ENCODE results near the gene ATXN2L. TPM values are rescaled to one million over a fixed set of nuclear protein-coding genes. Genes with fewer than 3 reads are reported as not detected.

ATXN2L gene
- total RNA-seq, 1 experiment from 2014 or later = 309 TPM

- Histone ChIP-seq H2BK12ac (ENCODE audit: insufficient read length, low read depth, low read length) (no peak overlapping the region), H3K23ac (ENCODE audit: insufficient read length, low read depth, low read length) (no peak overlapping the region), H3K23me2 (ENCODE audit: insufficient read length, low read depth, low read length, poor library complexity, severe bottlenecking) (no peaks in the 10 kb centered on the region), H4K91ac (ENCODE audit: insufficient read length, low read depth, low read length) (no peak overlapping the region), H3K4me2 (ENCODE audit: insufficient read depth, insufficient read length, low read length) (no peak overlapping the region), H3K14ac (ENCODE audit: insufficient read depth, low read length) (no peak overlapping the region), H3K9ac (ENCODE audit: extremely low read depth, insufficient read length, low read length) (no peak overlapping the region), H3K4ac (ENCODE audit: low read depth, low read length) (no peak overlapping the region), H3K4me1 (ENCODE audit: insufficient read depth, low read length) (no peaks in the 10 kb centered on the region), H2BK15ac (ENCODE audit: low read depth, low read length) (no peak overlapping the region), H3T11ph (ENCODE audit: low read length) (no peak overlapping the region), H3K18ac (ENCODE audit: insufficient read length, low read depth, low read length) (no peak overlapping the region), H2AK5ac (ENCODE audit: insufficient read length, low read length) (no peak overlapping the region), H4K20me1 (ENCODE audit: control insufficient read depth, insufficient read depth, insufficient read length) (peaks cover 5% of the 10 kb centered on the region), H3K27ac (ENCODE audit: insufficient read length, low read depth, low read length) (no peak overlapping the region), H4K8ac (replicated peaks; ENCODE audit: insufficient read length, low read depth, low read length) (no peak overlapping the region), H3K9me3 (ENCODE audit: control insufficient read depth, low read depth, low read length) (no peaks in the 10 kb centered on the region), H3K27me3 (ENCODE audit: insufficient read depth, low read length) (no peaks in the 10 kb centered on the region), H3K56ac (ENCODE audit: insufficient read length, low read depth, low read length) (no peak overlapping the region), H3K79me2 (ENCODE audit: insufficient read depth, low read length) (no peaks in the 10 kb centered on the region), H4K5ac (ENCODE audit: insufficient read length, low read depth, low read length) (no peak overlapping the region), H2BK5ac (ENCODE audit: insufficient read length, low read length) (no peak overlapping the region), H3K79me1 (ENCODE audit: insufficient read depth, low read depth, low read length, poor library complexity, severe bottlenecking) (no peaks in the 10 kb centered on the region), H2BK20ac (ENCODE audit: low read depth, low read length, poor library complexity, severe bottlenecking) (no peak overlapping the region), H2BK120ac (ENCODE audit: low read depth, low read length, poor library complexity, severe bottlenecking) (no peak overlapping the region), H2AFZ (ENCODE audit: low read length) (no peak overlapping the region)
- no peak overlapping the region for H3K27ac Mint-ChIP-seq
- DNase-seq = no peak
- no peaks in the 10 kb centered on the region for H3K27me3 Mint-ChIP-seq (ENCODE audit: low read depth)
- H3K4me1 Mint-ChIP-seq = peaks cover 9 to 25% of the 10 kb centered on the region in 2 experiments
- no peaks in the 10 kb centered on the region; a peak in 2 of 5 replicates for H3K9me3 Mint-ChIP-seq
- peaks cover 14 to 53% (median 44%) of the 10 kb centered on the region in 3 experiments; a peak in 6 of 7 replicates for H3K36me3 Mint-ChIP-seq (ENCODE audit: insufficient read depth in 1 of 3, low read depth in 3 of 3)
- H3K4me3 Mint-ChIP-seq = no peak overlapping the region
- WGBS (ENCODE audit: extremely low coverage, insufficient read length, low lambda C conversion rate) = no CpG with 5 or more reads among the region's 15 CpGs
- TF ChIP-seq CTCF (conservative IDR thresholded peaks at IDR 0.05) = no peak
These were observed 50.2 kb downstream of the ATXN2L start for GRCh38 chr16:28872952-28873351.

Data from H9 (cell line).